ENCODE results near the gene CHST15. TPM values are rescaled to one million over a fixed set of nuclear protein-coding genes. Genes with fewer than 3 reads are reported as not detected.
"Not testable (repeated sequence)": the region's sequence is repeated elsewhere in the genome, so short reads cannot be mapped to it uniquely, and the experiment has no call there.

The CHST15 gene
- total RNA-seq, 1 donor from 2014 or later, result 0.18 TPM

DNA sequence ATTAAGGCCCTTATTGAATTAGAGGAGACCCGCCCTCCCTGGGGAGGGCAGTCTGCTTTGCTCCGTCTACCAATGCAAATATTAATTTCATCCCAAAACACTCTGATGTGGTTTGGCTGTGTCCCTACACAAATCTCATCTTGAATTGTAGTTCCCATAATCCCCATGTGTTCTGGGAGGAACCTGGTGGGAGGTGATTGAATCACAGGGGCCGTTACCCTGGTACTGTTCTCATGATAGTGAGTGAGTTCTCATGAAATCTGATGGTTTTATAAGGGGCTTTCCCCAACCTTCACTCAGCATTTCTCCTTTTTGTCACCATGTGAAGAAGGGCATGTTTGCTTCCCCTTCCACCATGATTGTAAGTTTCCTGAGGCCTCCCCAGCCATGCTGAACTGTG lies 7.3 kb upstream of the CHST15 start:
- intact Hi-C loops (cut with micrococcal nuclease); H3K27ac Mint-ChIP-seq; H3K36me3 Mint-ChIP-seq (ENCODE audit: low read depth); H3K4me1 Mint-ChIP-seq (ENCODE audit: low read depth); DNase-seq (ENCODE audit: low spot score); H3K4me3 Mint-ChIP-seq; H3K9me3 Mint-ChIP-seq: not testable (repeated sequence)
- H3K27me3 Mint-ChIP-seq (ENCODE audit: insufficient read depth), result peaks cover 18% of the 10 kb centered on the region

DNA sequence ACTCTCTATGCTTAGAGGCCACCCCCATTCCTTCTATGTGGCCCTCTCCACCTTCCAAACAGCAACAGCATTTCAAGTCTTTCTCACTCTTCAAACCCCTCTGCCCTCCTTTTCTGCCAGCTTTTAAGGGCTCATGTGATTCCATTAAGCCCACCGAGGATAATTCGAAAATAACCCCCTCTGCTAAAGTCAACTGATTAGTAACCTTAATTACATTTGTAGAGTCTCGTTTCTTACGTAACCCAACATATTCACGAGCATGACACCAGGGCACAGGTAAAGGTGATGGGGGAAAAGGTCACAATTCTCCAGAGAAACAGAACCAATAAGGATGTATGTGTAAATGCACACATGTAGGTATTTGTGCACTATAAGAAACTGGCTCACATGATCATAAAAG lies 6.7 kb upstream of the CHST15 start:
- Mint-ChIP-seq H3K36me3 (ENCODE audit: low read depth) (no peaks in the 10 kb centered on the region), H3K27ac (no peak overlapping the region), H3K9me3 (peaks cover 4% of the 10 kb centered on the region), H3K27me3 (ENCODE audit: insufficient read depth) (peaks cover 21% of the 10 kb centered on the region), H3K4me3 (no peak overlapping the region), H3K4me1 (ENCODE audit: low read depth) (no peaks in the 10 kb centered on the region)
- intact Hi-C loops (cut with micrococcal nuclease), result no loop called here
- DNase-seq (ENCODE audit: low spot score), result no peak

GRCh38 chr10:124099604-124100003 lies 6.2 kb upstream of the CHST15 start:
- peaks cover 4% of the 10 kb centered on the region for H3K9me3 Mint-ChIP-seq
- intact Hi-C loops (cut with micrococcal nuclease), result loop anchor here (10.0 kb wide), 1 partner anchor 125 kb away; no protein-coding TSS in a partner anchor

DNA sequence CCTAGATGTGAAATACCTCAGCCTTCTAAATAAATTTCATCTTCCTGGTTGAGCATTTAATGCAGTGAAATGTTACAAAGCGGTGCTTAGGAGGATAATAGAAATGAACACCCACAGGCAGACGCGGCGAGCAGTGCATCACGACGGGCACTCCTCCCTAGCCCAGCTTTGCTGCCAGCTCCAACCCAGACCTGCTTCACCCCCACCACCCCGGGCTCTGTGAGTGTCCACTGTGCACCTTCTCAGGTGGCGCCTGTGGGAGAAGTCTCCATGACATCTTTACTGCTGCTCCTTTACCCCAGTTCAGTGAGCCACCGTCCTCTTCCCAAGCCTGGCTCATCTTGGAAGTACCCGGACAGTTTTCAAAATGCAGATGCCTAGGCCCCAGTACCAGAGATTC lies 5.2 kb upstream of the CHST15 start:
- intact Hi-C loops (cut with micrococcal nuclease), result loop anchor here (10.0 kb wide), 1 partner anchor 126 kb away; no protein-coding TSS in a partner anchor
- Mint-ChIP-seq H3K4me1 (ENCODE audit: low read depth) (no peaks in the 10 kb centered on the region), H3K36me3 (ENCODE audit: low read depth) (no peaks in the 10 kb centered on the region)

More at GRCh38 chr10:124099604-124100003, 6.2 kb upstream of the CHST15 start:
- no peak for DNase-seq (ENCODE audit: low spot score)
- Mint-ChIP-seq H3K27me3 (ENCODE audit: insufficient read depth) (peaks cover 26% of the 10 kb centered on the region), H3K4me3 (no peak overlapping the region), H3K27ac (peak overlapping the region; percentile 44), H3K36me3 (ENCODE audit: low read depth) (no peaks in the 10 kb centered on the region), H3K4me1 (ENCODE audit: low read depth) (no peaks in the 10 kb centered on the region)

DNA sequence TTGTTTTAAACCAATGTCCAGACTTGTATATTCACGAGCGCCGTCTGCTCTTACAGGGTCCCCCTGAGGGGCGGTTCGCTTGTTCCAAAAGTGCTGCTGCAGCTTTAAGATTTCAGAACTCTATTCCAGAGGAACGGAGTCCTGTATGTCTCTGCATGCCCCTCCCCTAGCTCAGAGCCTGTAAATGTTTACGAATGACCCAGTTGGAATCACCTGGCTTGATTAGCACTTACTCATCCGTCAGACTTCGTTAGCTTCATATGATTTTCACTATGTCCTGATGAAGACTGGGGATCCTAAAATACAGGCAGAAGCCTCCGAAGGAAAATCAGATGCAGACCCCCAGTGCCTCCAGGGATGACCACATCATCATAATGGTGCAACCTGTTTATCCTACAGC lies 4.5 kb upstream of the CHST15 start:
- peaks cover 33% of the 10 kb centered on the region for H3K27me3 Mint-ChIP-seq (ENCODE audit: insufficient read depth)
- peaks cover 4% of the 10 kb centered on the region for H3K9me3 Mint-ChIP-seq
- no peak for DNase-seq (ENCODE audit: low spot score)
- no peaks in the 10 kb centered on the region for H3K4me1 Mint-ChIP-seq (ENCODE audit: low read depth)
- H3K36me3 Mint-ChIP-seq (ENCODE audit: low read depth), result no peaks in the 10 kb centered on the region
- intact Hi-C loops (cut with micrococcal nuclease), result loop anchor here (10.0 kb wide), 1 partner anchor 127 kb away; no protein-coding TSS in a partner anchor
- no peak overlapping the region for H3K4me3 Mint-ChIP-seq
- H3K27ac Mint-ChIP-seq, result no peak overlapping the region

More for the DNA sequence above, 5.2 kb upstream of the CHST15 start:
- peaks cover 4% of the 10 kb centered on the region for H3K9me3 Mint-ChIP-seq
- H3K27me3 Mint-ChIP-seq (ENCODE audit: insufficient read depth), result peaks cover 33% of the 10 kb centered on the region
- no peak overlapping the region for H3K27ac Mint-ChIP-seq
- no peak overlapping the region for H3K4me3 Mint-ChIP-seq
- DNase-seq (ENCODE audit: low spot score), result no peak

- Mint-ChIP-seq H3K9me3 (peaks cover 4% of the 10 kb centered on the region), H3K4me3 (no peak overlapping the region), H3K4me1 (ENCODE audit: low read depth) (no peaks in the 10 kb centered on the region), H3K27me3 (ENCODE audit: insufficient read depth) (peaks cover 36% of the 10 kb centered on the region), H3K27ac (no peak overlapping the region), H3K36me3 (ENCODE audit: low read depth) (no peaks in the 10 kb centered on the region)
- DNase-seq (ENCODE audit: low spot score), result no peak
- intact Hi-C loops (cut with micrococcal nuclease), result loop anchor here (10.0 kb wide), 1 partner anchor 128 kb away; no protein-coding TSS in a partner anchor
These were observed 3.1 kb upstream of the CHST15 start for GRCh38 chr10:124096494-124096893.

DNA sequence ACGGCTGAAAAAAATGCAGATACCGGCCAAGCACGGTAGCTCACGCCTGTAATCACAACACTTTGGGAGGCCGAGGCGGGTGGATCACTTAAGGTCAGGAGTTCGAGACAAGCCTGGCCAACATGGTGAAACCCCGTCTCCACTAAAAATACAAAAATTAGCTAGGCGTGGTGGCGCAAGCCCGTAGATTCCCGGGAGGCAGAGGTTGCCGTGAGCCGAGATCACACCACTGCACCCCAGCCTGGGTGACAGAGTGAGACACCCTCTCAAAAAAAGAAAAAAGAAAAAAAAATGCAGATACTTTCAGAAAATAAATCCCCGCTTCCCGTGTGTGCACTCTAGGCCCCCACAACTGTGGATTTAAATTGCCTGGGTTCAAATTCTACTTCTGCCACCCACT lies 2.4 kb upstream of the CHST15 start:
- H3K4me1 Mint-ChIP-seq (ENCODE audit: low read depth); H3K36me3 Mint-ChIP-seq (ENCODE audit: low read depth); H3K9me3 Mint-ChIP-seq; H3K27ac Mint-ChIP-seq; H3K4me3 Mint-ChIP-seq; DNase-seq (ENCODE audit: low spot score): not testable (repeated sequence)
- peaks cover 40% of the 10 kb centered on the region for H3K27me3 Mint-ChIP-seq (ENCODE audit: insufficient read depth)
- intact Hi-C loops (cut with micrococcal nuclease), result loop anchor here (10.0 kb wide), 1 partner anchor 129 kb away; no protein-coding TSS in a partner anchor

- intact Hi-C loops (cut with micrococcal nuclease), result loop anchor here (10.0 kb wide), 1 partner anchor 130 kb away; no protein-coding TSS in a partner anchor
- Mint-ChIP-seq H3K27me3 (ENCODE audit: insufficient read depth) (peaks cover 47% of the 10 kb centered on the region), H3K9me3 (peaks cover 4% of the 10 kb centered on the region), H3K4me3 (no peak overlapping the region), H3K27ac (no peak overlapping the region), H3K36me3 (ENCODE audit: low read depth) (no peaks in the 10 kb centered on the region), H3K4me1 (ENCODE audit: low read depth) (no peaks in the 10 kb centered on the region)
- no peak for DNase-seq (ENCODE audit: low spot score)
These were observed 1.7 kb upstream of the CHST15 start for GRCh38 chr10:124095096-124095495.

GRCh38 chr10:124094419-124094785 lies 1.0 kb upstream of the CHST15 start:
- no peak overlapping the region for H3K27ac Mint-ChIP-seq
- H3K4me3 Mint-ChIP-seq, result no peak overlapping the region
- peaks cover 54% of the 10 kb centered on the region for H3K27me3 Mint-ChIP-seq (ENCODE audit: insufficient read depth)
- no peaks in the 10 kb centered on the region for H3K36me3 Mint-ChIP-seq (ENCODE audit: low read depth)
- DNase-seq (ENCODE audit: low spot score), result no peak
- peaks cover 4% of the 10 kb centered on the region for H3K9me3 Mint-ChIP-seq
- no peaks in the 10 kb centered on the region for H3K4me1 Mint-ChIP-seq (ENCODE audit: low read depth)
- intact Hi-C loops (cut with micrococcal nuclease), result loop anchor here (5.0 to 10.0 kb wide), 2 partner anchors 97 to 130 kb away; no protein-coding TSS in a partner anchor

GRCh38 chr10:124093774-124094418 lies 498 bp upstream of the CHST15 start:
- intact Hi-C loops (cut with micrococcal nuclease), result loop anchor here (5.0 to 10.0 kb wide), 2 partner anchors 97 to 131 kb away; no protein-coding TSS in a partner anchor
- DNase-seq (ENCODE audit: low spot score); H3K36me3 Mint-ChIP-seq (ENCODE audit: low read depth); H3K9me3 Mint-ChIP-seq; H3K27ac Mint-ChIP-seq; H3K4me1 Mint-ChIP-seq (ENCODE audit: low read depth); H3K4me3 Mint-ChIP-seq: not testable (repeated sequence)
- H3K27me3 Mint-ChIP-seq (ENCODE audit: insufficient read depth), result peaks cover 59% of the 10 kb centered on the region

DNA sequence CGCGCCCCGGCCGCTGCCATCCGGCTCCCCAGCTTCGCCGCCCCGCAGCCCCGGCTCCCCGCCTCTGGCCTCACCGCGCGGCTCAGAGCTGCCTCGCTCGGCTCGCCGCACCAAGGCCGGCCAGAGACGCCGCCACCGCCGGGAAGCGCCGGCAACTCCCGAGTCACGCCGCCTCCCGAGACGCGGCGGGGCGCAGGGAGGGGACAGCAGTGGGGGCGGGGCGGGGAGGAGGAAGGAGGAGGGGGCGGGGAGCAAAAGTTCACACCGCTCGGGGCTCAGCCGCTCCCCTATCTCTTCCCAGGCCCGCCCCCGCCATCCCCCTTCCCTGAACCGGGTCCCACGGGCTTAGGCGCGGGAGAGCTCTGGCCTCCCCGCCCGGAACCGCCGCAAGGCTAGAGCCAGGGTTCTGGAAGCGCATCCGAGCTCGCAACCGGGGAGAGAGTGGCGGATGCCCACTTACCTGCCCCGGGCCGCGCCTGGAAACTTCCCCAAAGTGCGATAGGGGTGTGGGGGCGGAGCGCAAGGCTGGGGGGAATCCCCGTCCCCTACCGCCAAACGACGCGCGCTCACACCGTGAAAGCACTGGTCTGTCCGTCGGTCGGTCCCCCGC lies 1.0 kb downstream of the CHST15 start:
- peaks cover 61% of the 10 kb centered on the region for H3K27me3 Mint-ChIP-seq (ENCODE audit: insufficient read depth)
- H3K4me1 Mint-ChIP-seq (ENCODE audit: low read depth), result no peaks in the 10 kb centered on the region
- H3K4me3 Mint-ChIP-seq, result peak overlapping the region; percentile 66
- no peak overlapping the region for H3K27ac Mint-ChIP-seq
- no peaks in the 10 kb centered on the region for H3K36me3 Mint-ChIP-seq (ENCODE audit: low read depth)
- intact Hi-C loops (cut with micrococcal nuclease), result loop anchor here (5.0 to 10.0 kb wide), 2 partner anchors 95 to 132 kb away; no protein-coding TSS in a partner anchor
- peaks cover 4% of the 10 kb centered on the region for H3K9me3 Mint-ChIP-seq
- peak; percentile 19 for DNase-seq (ENCODE audit: low spot score)

- Mint-ChIP-seq H3K9me3 (peaks cover 4% of the 10 kb centered on the region), H3K4me3 (peak overlapping the region; percentile 66), H3K4me1 (ENCODE audit: low read depth) (no peaks in the 10 kb centered on the region), H3K27me3 (ENCODE audit: insufficient read depth) (peaks cover 58% of the 10 kb centered on the region), H3K27ac (no peak overlapping the region), H3K36me3 (ENCODE audit: low read depth) (no peaks in the 10 kb centered on the region)
- DNase-seq (ENCODE audit: low spot score), result no peak
- intact Hi-C loops (cut with micrococcal nuclease), result loop anchor here (5.0 to 10.0 kb wide), 2 partner anchors 94 to 133 kb away; no protein-coding TSS in a partner anchor
These were observed 1.6 kb downstream of the CHST15 start for GRCh38 chr10:124091646-124092249.
